ENCODE data around the gene KCNJ4. TPM values are rescaled to one million over a fixed set of nuclear protein-coding genes. Genes with fewer than 3 reads are reported as not detected.
"Not testable (repeated sequence)": the region's sequence is repeated elsewhere in the genome, so short reads cannot be mapped to it uniquely, and the experiment has no call there.

Gene KCNJ4
- total RNA-seq, 4 donors from 2014 or later = not detected

DNA sequence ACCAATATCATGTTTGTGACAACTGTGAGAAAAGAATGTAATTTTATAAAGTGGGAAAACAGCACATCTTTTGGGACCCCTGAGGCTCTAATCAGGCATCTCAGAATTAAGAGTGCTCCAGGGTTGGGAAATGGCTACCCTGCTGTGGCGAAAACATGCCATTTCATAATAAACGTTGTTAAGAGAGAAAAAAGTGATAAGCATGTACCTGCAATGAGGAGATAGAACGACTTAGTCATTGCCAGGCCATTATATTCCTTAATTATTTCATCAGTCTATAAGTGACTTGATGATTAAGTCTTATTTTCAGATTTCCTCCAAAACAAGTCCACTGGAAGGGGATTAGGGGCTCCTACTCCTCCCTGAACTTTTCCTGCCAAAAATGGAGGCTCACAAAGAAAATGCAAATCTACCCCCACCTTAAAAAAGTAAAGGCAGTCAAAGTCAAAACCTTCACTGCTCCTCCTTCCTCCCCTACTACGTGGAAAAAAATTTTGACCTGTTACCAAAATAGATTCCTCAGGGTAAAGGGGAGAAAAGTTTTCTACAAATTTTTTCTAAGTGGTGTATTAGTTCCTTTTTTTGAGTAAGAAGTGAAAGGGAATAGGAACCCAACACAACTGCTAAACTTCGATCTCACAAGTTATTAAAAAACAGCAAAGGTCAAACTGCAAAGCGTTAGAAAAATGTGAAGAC is 59.9 kb downstream of the KCNJ4 start:
- not testable (repeated sequence) for H3K9me3 ChIP-seq, ATAC-seq, H3K27me3 ChIP-seq, H3K36me3 ChIP-seq, H3K4me3 ChIP-seq
- Histone ChIP-seq H3K27ac (peak overlapping the region in 3 of 4 donors; percentile 46 to 98 (median 92)), H3K4me1 (peaks cover 0 to 49% (median 0%) of the 10 kb centered on the region in 3 donors)
- 53 to 59% methylated on average over 6 of the region's 6 CpGs for WGBS, 2 donors (ENCODE audit: low coverage in 1 of 2)

DNA sequence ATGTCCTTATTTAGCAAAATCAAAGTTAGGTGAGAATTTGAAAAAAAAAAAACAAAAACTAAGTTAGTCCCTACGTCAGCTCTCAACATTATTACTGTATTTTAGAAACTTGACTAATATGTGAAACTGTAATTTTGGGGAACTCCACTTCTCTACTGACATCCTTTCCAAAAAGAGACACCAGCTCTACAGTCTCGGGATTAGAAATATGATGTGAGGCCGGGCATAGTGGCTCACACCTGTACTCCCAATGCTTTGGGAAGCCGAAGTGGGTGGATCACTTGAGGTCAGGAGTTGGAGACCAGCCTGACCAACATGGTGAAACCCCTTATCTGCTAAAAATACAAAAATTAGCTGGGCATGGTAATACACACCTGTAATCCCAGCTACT is 65.6 kb downstream of the KCNJ4 start:
- WGBS, 2 donors (ENCODE audit: low coverage in 1 of 2) = 89 to 93% methylated on average over 2 to 3 of the region's 4 CpGs
- not testable (repeated sequence) for H3K27ac ChIP-seq, H3K36me3 ChIP-seq, H3K27me3 ChIP-seq, ATAC-seq, H3K4me3 ChIP-seq, H3K9me3 ChIP-seq
- H3K4me1 ChIP-seq = peaks cover 0 to 20% (median 0%) of the 10 kb centered on the region in 3 donors

DNA sequence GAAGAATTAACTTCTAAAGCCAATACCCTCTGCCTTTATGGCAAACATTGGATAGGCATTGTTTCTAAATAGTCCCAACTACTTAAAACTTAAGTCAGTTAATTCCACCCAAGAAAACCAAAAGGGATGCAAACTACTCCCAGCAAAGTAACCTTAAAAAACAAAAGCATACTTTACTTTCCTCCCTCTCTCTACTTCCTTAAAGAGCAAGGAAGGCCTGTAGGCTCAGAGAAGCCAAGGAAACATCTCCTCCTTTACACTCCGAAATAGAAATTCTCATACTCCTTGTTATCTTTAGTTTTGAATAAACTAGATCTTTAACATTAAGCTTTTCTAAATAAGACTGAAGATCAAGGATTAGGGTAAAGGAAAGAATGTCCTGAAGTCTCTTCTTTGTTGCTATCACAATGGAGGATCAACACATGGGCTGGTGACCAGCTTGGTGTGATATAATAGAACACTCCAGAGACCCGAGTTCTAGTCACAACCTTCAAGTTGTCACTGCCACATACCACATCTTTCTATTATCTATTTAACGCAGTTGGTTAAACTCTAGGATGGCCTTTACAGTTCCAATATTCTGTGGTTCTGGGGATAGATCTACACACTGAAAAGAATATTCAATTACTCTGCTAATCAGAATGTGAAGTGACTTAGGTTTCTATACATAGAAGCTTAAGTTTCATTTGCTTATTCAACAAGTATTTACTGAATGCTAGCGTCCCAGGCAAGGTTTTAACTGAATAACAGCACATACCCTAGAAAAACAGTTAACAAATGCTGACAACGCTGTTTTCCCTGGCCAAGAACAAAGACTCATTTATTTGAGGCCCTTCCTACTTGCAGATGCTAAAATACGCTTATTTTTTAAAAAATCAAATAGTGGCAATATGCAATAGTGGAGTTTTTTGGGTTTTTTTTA is 66.2 kb downstream of the KCNJ4 start:
- not testable (repeated sequence) for H3K27me3 ChIP-seq, H3K27ac ChIP-seq, H3K4me3 ChIP-seq, H3K36me3 ChIP-seq, ATAC-seq, H3K9me3 ChIP-seq
- peaks cover 0 to 13% (median 0%) of the 10 kb centered on the region in 3 donors for H3K4me1 ChIP-seq
- WGBS, 2 donors (ENCODE audit: low coverage in 1 of 2) = 61 to 90% methylated on average over 4 to 6 of the region's 6 CpGs

GRCh38 chr22:38386918-38387317 is 68.1 kb downstream of the KCNJ4 start:
- H3K27ac ChIP-seq = peak overlapping the region in 2 of 4 donors; percentile 29 to 32
- not testable (repeated sequence) for ATAC-seq, H3K4me1 ChIP-seq

GRCh38 chr22:38383417-38383816 is 71.6 kb downstream of the KCNJ4 start:
- H3K4me3 ChIP-seq = no peak overlapping the region
- H3K9me3 ChIP-seq = no peaks in the 10 kb centered on the region
- no peak for ATAC-seq
- no peaks in the 10 kb centered on the region for H3K27me3 ChIP-seq
- H3K27ac ChIP-seq = no peak overlapping the region
- peaks cover 0 to 11% of the 10 kb centered on the region in 2 donors for H3K36me3 ChIP-seq
- TF ChIP-seq, protein P1, sequence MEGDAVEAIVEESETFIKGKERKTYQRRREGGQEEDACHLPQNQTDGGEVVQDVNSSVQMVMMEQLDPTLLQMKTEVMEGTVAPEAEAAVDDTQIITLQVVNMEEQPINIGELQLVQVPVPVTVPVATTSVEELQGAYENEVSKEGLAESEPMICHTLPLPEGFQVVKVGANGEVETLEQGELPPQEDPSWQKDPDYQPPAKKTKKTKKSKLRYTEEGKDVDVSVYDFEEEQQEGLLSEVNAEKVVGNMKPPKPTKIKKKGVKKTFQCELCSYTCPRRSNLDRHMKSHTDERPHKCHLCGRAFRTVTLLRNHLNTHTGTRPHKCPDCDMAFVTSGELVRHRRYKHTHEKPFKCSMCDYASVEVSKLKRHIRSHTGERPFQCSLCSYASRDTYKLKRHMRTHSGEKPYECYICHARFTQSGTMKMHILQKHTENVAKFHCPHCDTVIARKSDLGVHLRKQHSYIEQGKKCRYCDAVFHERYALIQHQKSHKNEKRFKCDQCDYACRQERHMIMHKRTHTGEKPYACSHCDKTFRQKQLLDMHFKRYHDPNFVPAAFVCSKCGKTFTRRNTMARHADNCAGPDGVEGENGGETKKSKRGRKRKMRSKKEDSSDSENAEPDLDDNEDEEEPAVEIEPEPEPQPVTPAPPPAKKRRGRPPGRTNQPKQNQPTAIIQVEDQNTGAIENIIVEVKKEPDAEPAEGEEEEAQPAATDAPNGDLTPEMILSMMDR (IDR thresholded peaks at IDR 0.05) = no peak
- TF ChIP-seq POLR2AphosphoS5 (IDR thresholded peaks at IDR 0.05) = no peak
- TF ChIP-seq POLR2A (IDR thresholded peaks at IDR 0.05) = no peak
- 85% methylated on average over 1 of the region's 2 CpGs; no CpG with 5 or more reads in 1 of the 2 donors for WGBS, 2 donors (ENCODE audit: low coverage in 1 of 2)
- H3K4me1 ChIP-seq = no peaks in the 10 kb centered on the region

More at GRCh38 chr22:38386918-38387317, 68.1 kb downstream of the KCNJ4 start:
- H3K36me3 ChIP-seq, H3K9me3 ChIP-seq, H3K27me3 ChIP-seq, H3K4me3 ChIP-seq: not testable (repeated sequence)
- WGBS, 2 donors (ENCODE audit: low coverage in 1 of 2) = 17 to 34% methylated on average over 5 of the region's 5 CpGs

- not testable (repeated sequence) for H3K9me3 ChIP-seq, H3K27ac ChIP-seq, H3K4me3 ChIP-seq, H3K27me3 ChIP-seq, H3K4me1 ChIP-seq, ATAC-seq
- peaks cover 0 to 17% of the 10 kb centered on the region in 2 donors for H3K36me3 ChIP-seq
- WGBS, 2 donors (ENCODE audit: low coverage in 1 of 2) = 58 to 60% methylated on average over 1 to 2 of the region's 3 CpGs
Measured at GRCh38 chr22:38381371-38381770, 73.6 kb downstream of the KCNJ4 start.

Other genes with a start within 250 kb of the KCNJ4 start
- 100 to 1,000 TPM in 1 of 4 donors, 10 to 100 TPM in 3; 52.0 to 108 (median 64.9) TPM for gene TMEM184B, start 182.2 kb downstream of the KCNJ4 start, total RNA-seq
- gene CSNK1E, start 137.8 kb downstream of the KCNJ4 start, total RNA-seq = 10 to 100 TPM; 70.3 to 90.3 (median 80.0) TPM
- 10 to 100 TPM in 1 of 4 donors, 1 to 10 TPM in 3; 2.6 to 19.7 (median 5.4) TPM for gene KDELR3, start 12.9 kb upstream of the KCNJ4 start, total RNA-seq
- 100 to 1,000 TPM; 323 to 610 (median 490) TPM for gene DDX17, start 51.1 kb upstream of the KCNJ4 start, total RNA-seq
- 1 to 10 TPM; 1.7 to 5.0 (median 2.2) TPM for gene DMC1, start 115.0 kb upstream of the KCNJ4 start, total RNA-seq
- 1 to 10 TPM in 1 of 4 donors, under 1 TPM in 3; 0.07 to 1.2 (median 0.60) TPM for gene FAM227A, start 201.2 kb upstream of the KCNJ4 start, total RNA-seq
- 10 to 100 TPM; 21.0 to 46.6 (median 31.7) TPM for gene CBY1, start 201.4 kb upstream of the KCNJ4 start, total RNA-seq
- 10 to 100 TPM; 29.6 to 41.2 (median 32.2) TPM for gene TOMM22, start 226.8 kb upstream of the KCNJ4 start, total RNA-seq
- gene JOSD1, start 245.7 kb upstream of the KCNJ4 start, total RNA-seq = 10 to 100 TPM; 47.5 to 67.0 (median 64.6) TPM